Measurements from ENCODE around the gene CYTH3. TPM values are rescaled to one million over a fixed set of nuclear protein-coding genes. Genes with fewer than 3 reads are reported as not detected.

The CYTH3 gene
- total RNA-seq, 1 experiment from 2014 or later = 16.7 TPM

DNA sequence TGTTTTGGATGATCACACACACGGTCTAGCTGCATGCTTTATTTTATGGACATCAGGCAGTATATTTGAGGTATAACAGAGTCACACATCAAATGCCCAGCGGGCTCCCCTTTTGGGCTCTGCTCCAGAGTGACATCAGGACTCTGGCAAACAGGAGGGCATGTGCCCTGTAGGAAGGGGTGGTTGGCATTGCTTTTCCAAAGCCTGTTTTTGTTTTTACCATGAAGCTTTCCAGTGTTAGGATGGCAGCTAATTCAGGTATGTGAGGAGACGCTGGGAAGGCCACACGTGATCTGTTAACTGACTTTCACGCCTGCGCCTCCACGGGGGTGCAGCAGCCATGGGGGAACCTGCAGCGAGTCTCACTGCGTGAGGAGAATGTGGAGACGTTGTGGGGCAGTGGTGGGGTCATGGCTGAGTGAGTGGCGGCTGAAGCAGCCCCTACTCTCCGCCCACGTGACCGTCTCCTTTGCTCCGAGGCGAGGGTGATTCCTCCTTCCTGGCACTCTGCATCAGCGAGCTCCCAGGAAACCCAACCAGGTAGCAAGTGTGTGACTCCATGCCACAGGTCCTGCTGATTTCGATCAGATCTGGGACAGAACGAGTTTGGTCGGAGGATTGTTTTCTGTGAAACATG is 123.6 kb downstream of the CYTH3 start:
- Histone ChIP-seq H3K9me3 (ENCODE audit: control insufficient read depth in 1 of 2, insufficient read depth in 1 of 2, low read depth in 1 of 2, low read length in 2 of 2) (no peaks in the 10 kb centered on the region), H3K79me2 (ENCODE audit: insufficient read depth, low read length) (no peaks in the 10 kb centered on the region), H3K4me3 (replicated peaks in 1 of 2; ENCODE audit: low read depth in 1 of 2, low read length in 2 of 2) (no peak overlapping the region), H4K20me1 (ENCODE audit: insufficient read depth) (no peaks in the 10 kb centered on the region), H3K9ac (ENCODE audit: low read length) (no peak overlapping the region), H3K4me1 (ENCODE audit: control insufficient read depth in 1 of 2, insufficient read depth in 2 of 2, low read length in 2 of 2) (no peaks in the 10 kb centered on the region), H3K9me2 (ENCODE audit: insufficient read depth) (no peaks in the 10 kb centered on the region), H3K4me2 (ENCODE audit: low read length) (no peak overlapping the region), H3K27me3 (ENCODE audit: insufficient read depth, low read length) (no peaks in the 10 kb centered on the region), H2AFZ (ENCODE audit: low read depth, low read length, poor library complexity, severe bottlenecking) (no peak overlapping the region), H3K27ac (ENCODE audit: low read depth, low read length) (no peak overlapping the region), H3K36me3 (ENCODE audit: control insufficient read depth in 1 of 2, insufficient read depth in 2 of 2, low read length in 2 of 2) (peaks cover 31 to 57% of the 10 kb centered on the region in 2 experiments)
- ATAC-seq (no peak), DNase-seq (ENCODE audit: low read depth, low spot score) (no peak)
- TF ChIP-seq, protein P1, sequence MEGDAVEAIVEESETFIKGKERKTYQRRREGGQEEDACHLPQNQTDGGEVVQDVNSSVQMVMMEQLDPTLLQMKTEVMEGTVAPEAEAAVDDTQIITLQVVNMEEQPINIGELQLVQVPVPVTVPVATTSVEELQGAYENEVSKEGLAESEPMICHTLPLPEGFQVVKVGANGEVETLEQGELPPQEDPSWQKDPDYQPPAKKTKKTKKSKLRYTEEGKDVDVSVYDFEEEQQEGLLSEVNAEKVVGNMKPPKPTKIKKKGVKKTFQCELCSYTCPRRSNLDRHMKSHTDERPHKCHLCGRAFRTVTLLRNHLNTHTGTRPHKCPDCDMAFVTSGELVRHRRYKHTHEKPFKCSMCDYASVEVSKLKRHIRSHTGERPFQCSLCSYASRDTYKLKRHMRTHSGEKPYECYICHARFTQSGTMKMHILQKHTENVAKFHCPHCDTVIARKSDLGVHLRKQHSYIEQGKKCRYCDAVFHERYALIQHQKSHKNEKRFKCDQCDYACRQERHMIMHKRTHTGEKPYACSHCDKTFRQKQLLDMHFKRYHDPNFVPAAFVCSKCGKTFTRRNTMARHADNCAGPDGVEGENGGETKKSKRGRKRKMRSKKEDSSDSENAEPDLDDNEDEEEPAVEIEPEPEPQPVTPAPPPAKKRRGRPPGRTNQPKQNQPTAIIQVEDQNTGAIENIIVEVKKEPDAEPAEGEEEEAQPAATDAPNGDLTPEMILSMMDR (IDR thresholded peaks at IDR 0.05 in 2 of 3, conservative IDR thresholded peaks at IDR 0.05 in 1 of 3; ENCODE audit: borderline replicate concordance in 1 of 3, insufficient read depth in 1 of 3, low read depth in 2 of 3, low read length in 2 of 3) = no peak
- TF ChIP-seq, protein P2, sequence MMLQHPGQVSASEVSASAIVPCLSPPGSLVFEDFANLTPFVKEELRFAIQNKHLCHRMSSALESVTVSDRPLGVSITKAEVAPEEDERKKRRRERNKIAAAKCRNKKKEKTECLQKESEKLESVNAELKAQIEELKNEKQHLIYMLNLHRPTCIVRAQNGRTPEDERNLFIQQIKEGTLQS (IDR thresholded peaks at IDR 0.05) = no peak
- TF ChIP-seq ELF1 (IDR thresholded peaks at IDR 0.05; ENCODE audit: borderline replicate concordance, low read depth) = no peak
- TF ChIP-seq JUND (IDR thresholded peaks at IDR 0.05) = no peak
- no peak for TF ChIP-seq YY1 (IDR thresholded peaks at IDR 0.05; ENCODE audit: extremely low read depth, insufficient replicate concordance, low read depth, low read length)
- TF ChIP-seq RAD21 (IDR thresholded peaks at IDR 0.05; ENCODE audit: low read depth) = no peak
- no peak for TF ChIP-seq EZH2phosphoT487 (IDR thresholded peaks at IDR 0.05; ENCODE audit: borderline replicate concordance)
- TF ChIP-seq, protein P3, sequence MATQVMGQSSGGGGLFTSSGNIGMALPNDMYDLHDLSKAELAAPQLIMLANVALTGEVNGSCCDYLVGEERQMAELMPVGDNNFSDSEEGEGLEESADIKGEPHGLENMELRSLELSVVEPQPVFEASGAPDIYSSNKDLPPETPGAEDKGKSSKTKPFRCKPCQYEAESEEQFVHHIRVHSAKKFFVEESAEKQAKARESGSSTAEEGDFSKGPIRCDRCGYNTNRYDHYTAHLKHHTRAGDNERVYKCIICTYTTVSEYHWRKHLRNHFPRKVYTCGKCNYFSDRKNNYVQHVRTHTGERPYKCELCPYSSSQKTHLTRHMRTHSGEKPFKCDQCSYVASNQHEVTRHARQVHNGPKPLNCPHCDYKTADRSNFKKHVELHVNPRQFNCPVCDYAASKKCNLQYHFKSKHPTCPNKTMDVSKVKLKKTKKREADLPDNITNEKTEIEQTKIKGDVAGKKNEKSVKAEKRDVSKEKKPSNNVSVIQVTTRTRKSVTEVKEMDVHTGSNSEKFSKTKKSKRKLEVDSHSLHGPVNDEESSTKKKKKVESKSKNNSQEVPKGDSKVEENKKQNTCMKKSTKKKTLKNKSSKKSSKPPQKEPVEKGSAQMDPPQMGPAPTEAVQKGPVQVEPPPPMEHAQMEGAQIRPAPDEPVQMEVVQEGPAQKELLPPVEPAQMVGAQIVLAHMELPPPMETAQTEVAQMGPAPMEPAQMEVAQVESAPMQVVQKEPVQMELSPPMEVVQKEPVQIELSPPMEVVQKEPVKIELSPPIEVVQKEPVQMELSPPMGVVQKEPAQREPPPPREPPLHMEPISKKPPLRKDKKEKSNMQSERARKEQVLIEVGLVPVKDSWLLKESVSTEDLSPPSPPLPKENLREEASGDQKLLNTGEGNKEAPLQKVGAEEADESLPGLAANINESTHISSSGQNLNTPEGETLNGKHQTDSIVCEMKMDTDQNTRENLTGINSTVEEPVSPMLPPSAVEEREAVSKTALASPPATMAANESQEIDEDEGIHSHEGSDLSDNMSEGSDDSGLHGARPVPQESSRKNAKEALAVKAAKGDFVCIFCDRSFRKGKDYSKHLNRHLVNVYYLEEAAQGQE (IDR thresholded peaks at IDR 0.05; ENCODE audit: low read depth) = no peak
- no peak for TF ChIP-seq EZH2 (IDR thresholded peaks at IDR 0.05)
- intact Hi-C loops (cut with micrococcal nuclease) = no loop called here
- ChIA-PET POLR2A (no interaction called here), CTCF (no interaction called here), RAD21 (ENCODE audit: low non-redundant PET in 1 of 2, low total read pairs in 2 of 2, uncharacterized antibody in 2 of 2, unreplicated experiment in 2 of 2) (no interaction called here)
- no TSS peak for BruUV-seq (replicated peaks)
